Measurements from ENCODE around the gene PPP2R5A. TPM values are rescaled to one million over a fixed set of nuclear protein-coding genes. Genes with fewer than 3 reads are reported as not detected.

The PPP2R5A gene
- total and polyA plus RNA-seq, 2 of the 13 experiments (the other 11 are each of a cell fraction or from before 2014, with no cell fraction given), result 22.0 to 31.4 TPM

- TF ChIP-seq, protein P1, sequence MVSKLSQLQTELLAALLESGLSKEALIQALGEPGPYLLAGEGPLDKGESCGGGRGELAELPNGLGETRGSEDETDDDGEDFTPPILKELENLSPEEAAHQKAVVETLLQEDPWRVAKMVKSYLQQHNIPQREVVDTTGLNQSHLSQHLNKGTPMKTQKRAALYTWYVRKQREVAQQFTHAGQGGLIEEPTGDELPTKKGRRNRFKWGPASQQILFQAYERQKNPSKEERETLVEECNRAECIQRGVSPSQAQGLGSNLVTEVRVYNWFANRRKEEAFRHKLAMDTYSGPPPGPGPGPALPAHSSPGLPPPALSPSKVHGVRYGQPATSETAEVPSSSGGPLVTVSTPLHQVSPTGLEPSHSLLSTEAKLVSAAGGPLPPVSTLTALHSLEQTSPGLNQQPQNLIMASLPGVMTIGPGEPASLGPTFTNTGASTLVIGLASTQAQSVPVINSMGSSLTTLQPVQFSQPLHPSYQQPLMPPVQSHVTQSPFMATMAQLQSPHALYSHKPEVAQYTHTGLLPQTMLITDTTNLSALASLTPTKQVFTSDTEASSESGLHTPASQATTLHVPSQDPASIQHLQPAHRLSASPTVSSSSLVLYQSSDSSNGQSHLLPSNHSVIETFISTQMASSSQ (IDR thresholded peaks at IDR 0.05; ENCODE audit: low read depth), result no peak
- TF ChIP-seq, protein P1 (CRISPR knock-in tag; IDR thresholded peaks at IDR 0.05; ENCODE audit: borderline replicate concordance), result peak; percentile 59; the same call in 1 of the 2 replicates
- TF ChIP-seq ZNF326 (CRISPR knock-in tag; IDR thresholded peaks at IDR 0.05; ENCODE audit: borderline replicate concordance), result no peak
- peak; percentile 90 for TF ChIP-seq NCOA2 (CRISPR knock-in tag; IDR thresholded peaks at IDR 0.05)
- peak; percentile 64; the same call in 1 of the 2 replicates for TF ChIP-seq ZNF362 (CRISPR knock-in tag; IDR thresholded peaks at IDR 0.05; ENCODE audit: borderline replicate concordance)
- no peak for TF ChIP-seq ZBTB21 (CRISPR knock-in tag; IDR thresholded peaks at IDR 0.05)
- TF ChIP-seq ZNF205 (CRISPR knock-in tag; IDR thresholded peaks at IDR 0.05), result 0 out of 2 replicates have a peak, but pooled peaks have one; percentile 23
- TF ChIP-seq GABPB1 (CRISPR knock-in tag; IDR thresholded peaks at IDR 0.05), result peak; percentile 33; the same call in 1 of the 2 replicates
- TF ChIP-seq ISX (CRISPR knock-in tag; conservative IDR thresholded peaks at IDR 0.05), result no peak
- peak; percentile 83 for TF ChIP-seq RARA (CRISPR knock-in tag; IDR thresholded peaks at IDR 0.05)
- 0 out of 2 replicates have a peak, but pooled peaks have one; percentile 43 for TF ChIP-seq SIX4 (CRISPR knock-in tag; IDR thresholded peaks at IDR 0.05)
- no peak for TF ChIP-seq ZNF850 (CRISPR knock-in tag; conservative IDR thresholded peaks at IDR 0.05)
- TF ChIP-seq ZNF230 (CRISPR knock-in tag; IDR thresholded peaks at IDR 0.05), result no peak
- TF ChIP-seq TCF7L2 (IDR thresholded peaks at IDR 0.05; ENCODE audit: low read depth, low read length), result no peak
- TF ChIP-seq MLXIP (CRISPR knock-in tag; IDR thresholded peaks at IDR 0.05; ENCODE audit: borderline replicate concordance), result no peak
- TF ChIP-seq, protein P2, sequence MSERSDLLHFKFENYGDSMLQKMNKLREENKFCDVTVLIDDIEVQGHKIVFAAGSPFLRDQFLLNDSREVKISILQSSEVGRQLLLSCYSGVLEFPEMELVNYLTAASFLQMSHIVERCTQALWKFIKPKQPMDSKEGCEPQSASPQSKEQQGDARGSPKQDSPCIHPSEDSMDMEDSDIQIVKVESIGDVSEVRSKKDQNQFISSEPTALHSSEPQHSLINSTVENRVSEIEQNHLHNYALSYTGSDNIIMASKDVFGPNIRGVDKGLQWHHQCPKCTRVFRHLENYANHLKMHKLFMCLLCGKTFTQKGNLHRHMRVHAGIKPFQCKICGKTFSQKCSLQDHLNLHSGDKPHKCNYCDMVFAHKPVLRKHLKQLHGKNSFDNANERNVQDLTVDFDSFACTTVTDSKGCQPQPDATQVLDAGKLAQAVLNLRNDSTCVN (CRISPR knock-in tag; IDR thresholded peaks at IDR 0.05; ENCODE audit: borderline replicate concordance), result peak; percentile 90; the same call in 1 of the 2 replicates
- TF ChIP-seq KDM3A (CRISPR knock-in tag; IDR thresholded peaks at IDR 0.05; ENCODE audit: low read depth), result peak; percentile 52; the same call in 1 of the 2 replicates
- TF ChIP-seq, protein P3, sequence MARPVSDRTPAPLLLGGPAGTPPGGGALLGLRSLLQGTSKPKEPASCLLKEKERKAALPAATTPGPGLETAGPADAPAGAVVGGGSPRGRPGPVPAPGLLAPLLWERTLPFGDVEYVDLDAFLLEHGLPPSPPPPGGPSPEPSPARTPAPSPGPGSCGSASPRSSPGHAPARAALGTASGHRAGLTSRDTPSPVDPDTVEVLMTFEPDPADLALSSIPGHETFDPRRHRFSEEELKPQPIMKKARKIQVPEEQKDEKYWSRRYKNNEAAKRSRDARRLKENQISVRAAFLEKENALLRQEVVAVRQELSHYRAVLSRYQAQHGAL (CRISPR knock-in tag; IDR thresholded peaks at IDR 0.05; ENCODE audit: not compliant biosample characterization), result no peak
- no peak; the same call in 1 of the 2 replicates for TF ChIP-seq HOXA5 (CRISPR knock-in tag; IDR thresholded peaks at IDR 0.05)
- TF ChIP-seq RORA (CRISPR knock-in tag; IDR thresholded peaks at IDR 0.05), result no peak
These were observed 30.3 kb upstream of the PPP2R5A start (continued) for GRCh38 chr1:212254853-212255363.

Data from HepG2 (cell line).